COLO829 (cell line): ENCODE results near the gene FAM3C.
"Not testable (repeated sequence)": the region's sequence is repeated elsewhere in the genome, so short reads cannot be mapped to it uniquely, and the experiment has no call there.

ENCODE experiments used
- DNase-seq: peaks from one replicate; pipeline ENCODE4 v3.0.0; 2012; ENCODE audit warnings: low spot score

Gene FAM3C, protein sequence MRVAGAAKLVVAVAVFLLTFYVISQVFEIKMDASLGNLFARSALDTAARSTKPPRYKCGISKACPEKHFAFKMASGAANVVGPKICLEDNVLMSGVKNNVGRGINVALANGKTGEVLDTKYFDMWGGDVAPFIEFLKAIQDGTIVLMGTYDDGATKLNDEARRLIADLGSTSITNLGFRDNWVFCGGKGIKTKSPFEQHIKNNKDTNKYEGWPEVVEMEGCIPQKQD

DNA sequence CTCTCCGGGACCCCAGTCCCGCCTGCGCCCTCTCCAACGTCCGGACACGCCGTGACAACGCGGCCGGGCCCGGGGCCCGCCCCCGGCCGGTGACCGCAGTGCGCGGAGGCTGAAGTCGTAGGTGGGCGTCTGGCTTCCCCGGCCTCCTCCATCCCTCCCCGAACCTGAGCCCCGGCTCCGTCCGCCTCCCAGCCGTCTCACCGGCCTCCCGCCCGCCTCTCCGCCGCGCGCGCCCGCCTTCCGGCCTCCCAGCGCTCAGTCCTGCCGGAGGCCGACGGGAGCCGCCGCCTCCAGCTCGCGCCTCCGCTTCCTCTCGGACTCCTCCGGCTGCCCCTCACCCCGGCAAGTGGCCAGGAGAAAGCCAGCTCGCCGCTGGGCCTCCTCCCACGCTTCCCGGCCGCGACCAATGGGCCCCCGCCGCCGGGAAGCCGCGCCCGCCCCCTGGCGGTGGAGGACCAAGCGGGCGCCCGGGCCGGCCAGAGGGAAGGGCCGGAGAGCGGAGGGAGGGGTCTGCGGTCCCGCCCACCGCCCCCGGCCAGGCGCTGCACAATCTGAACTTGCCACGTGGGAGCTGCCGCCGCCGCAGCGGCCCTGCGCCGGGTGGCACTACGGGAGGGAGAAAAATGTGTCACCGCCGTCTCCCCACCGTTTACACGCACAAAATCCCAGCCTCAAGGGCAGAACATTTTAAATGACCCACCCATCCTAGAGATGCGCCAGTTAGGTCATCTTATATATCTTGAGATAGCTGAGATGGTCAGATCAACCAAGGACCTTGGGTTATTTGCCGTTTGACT is at the start of gene FAM3C:
FAM3C (minus strand) TSS at position 348 of the 797 bp plus-strand sequence. CDS start 13,339 bp downstream, outside the sequence.
- DNase-seq, result peak; percentile 91

DNA sequence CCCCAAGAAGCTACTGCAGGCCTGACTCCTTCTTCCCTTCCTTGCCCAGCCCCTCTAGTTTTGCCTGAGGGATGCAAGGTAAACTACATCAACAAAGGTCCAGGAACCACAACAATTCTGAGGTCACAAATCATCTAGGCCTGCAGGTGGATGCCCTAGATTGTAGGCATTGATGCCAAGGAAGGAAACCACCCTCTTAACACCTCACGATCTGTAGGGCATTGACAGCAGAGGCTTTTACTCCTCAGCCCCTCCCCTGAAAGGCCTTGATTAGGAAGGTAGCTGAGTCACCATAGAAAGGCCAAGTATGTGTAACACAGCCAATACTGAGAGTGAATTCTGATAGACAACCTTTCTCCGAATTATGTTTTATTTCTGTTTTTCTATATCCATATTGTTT is 46.7 kb upstream of the FAM3C start:
- no peak for DNase-seq

DNA sequence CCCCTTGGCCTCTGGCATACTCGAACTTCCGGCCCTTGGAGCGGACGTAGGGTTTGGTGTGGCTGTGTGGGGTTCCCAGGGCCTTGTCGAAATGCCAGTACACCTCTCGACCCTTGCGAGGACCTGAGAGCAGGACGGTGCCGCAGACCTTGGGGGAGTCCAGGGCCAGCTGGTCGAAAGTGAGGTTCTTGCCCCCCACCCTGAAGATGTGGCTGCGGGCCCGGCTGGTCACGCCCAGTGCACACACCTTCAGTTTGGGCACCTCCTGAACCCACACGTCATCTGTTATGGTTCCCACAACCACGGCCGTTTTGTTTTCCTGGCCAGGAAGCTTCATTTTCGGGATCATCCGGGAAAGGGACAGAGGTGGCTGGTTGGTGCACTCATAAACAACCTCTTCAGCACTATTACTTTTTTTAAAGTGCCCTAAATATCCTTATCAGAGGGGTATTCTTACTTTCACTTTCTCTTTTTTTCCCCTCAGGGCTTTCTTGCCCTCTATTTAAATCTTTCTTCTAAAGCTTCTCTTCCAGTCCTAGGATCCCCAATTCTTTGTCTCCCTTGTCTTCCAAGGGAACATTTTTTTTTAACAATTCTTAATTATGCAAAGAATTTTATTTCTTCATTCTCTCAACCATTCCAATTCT is 44.9 kb upstream of the FAM3C start:
- DNase-seq, result no peak

DNA sequence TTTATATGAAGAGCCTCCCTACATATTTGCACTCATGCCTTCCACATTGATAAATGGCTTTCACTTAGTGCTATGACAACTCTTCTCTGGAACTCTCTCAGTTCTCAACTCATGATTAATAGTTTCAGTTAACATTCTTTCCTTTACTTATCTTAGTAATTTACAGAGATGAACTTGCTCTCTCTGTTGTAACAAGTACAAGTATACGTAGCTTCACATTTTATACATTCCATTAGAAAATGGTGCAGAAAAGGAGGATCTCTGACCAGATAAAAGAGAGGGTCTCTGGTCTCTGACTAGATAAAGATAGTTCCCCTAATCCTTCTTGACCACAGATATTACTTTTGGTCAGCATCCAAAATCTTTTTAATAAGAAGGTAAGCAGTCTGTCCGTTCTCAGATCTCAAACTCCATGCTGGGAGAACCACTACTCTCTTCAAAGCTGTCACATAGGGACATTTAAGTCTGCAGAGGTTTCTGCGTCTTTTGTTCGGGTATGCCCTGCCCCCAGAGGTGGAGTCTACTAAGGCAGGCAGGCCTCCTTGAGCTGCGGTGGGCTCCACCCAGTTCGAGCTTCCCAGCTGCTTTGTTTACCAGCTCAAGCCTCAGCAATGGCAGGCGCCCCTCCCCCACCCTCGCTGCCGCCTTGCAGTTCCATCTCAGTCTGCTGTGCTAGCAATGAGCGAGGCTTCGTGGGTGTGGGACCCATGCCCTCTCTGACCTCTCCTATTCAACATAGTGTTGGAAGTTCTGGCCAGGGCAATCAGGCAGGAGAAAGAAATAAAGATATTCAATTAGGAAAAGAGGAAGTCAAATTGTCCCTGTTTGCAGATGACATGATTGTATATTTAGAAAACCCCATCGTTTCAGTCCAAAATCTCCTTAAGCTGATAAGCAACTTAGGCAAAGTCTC is 42.2 kb upstream of the FAM3C start:
- DNase-seq, result peak; percentile 13

DNA sequence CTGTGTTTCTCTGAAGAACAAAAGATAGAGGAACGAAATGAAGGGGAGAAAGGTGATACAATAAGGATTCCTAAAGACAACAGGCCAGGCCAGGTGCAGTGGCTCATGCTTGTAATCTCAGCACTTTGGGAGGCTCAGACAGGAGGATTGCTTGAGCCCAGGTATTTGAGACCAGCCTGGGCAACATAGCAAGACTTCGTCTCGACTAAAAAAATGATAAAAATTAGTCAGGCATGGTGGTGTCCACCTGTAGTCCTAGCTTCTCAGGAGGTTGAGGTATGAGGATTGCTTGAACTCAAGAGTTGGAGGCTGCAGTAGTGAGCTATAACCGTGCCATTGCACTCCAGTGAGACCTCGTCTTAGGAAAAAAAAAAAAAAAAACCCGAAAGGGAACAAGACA is 41.4 kb upstream of the FAM3C start:
- no peak for DNase-seq

DNA sequence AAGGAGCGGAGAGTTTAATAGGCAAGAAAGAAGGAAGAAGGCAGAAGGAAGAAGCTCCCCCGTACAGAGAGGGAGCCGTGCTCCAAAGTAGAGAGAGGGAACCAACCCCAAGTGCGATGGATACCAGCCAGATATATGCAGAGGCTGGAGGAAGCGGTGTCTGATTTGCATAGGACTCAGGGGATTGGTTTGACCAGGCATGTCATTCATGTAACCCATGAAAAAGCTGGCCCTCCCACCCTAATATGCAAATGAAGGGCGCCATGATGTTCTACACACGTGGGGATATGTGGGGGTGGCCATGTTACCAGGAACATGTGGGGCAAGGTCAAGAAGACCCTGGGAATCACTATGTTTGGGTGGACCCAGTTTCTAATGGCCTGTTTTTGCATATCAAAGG is 40.6 kb upstream of the FAM3C start:
- DNase-seq, result no peak

DNA sequence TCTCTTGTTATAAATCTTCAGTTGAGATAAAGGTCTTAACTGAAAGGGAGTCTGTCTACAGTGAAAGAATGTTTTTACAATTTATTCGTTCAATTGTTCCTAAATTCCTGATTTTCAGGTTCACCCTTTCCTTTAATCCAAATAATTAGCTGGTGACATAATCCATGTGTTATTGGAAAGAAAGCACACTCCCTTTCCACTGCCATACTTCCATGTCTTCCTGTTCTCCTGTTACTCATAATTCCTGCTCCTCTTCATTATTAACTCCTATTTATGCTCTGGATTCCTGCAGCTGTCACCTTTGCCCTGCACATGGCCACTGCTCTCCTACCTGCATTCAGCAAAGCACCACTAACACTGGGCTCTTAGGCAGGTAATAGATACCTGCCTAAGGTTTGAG is 40.0 kb upstream of the FAM3C start:
- DNase-seq, result no peak

DNA sequence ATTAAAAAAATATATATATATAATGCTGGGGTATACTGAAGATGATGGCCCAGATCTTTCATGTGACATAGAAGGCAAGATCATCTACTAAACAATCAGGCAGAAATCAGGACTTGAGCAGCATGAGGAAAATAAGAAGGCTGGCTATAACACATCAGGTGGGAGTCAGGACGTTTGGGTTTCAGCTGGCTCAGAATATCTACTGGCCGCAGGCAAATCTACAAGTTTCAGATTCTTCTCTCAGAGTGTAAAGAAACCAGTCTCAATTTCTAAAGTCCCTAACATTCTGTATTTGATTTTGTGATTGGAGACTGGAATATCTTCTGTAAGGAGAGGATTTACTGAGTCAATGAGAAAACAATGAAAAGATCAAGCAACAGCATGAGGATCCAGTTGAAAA is 37.7 kb upstream of the FAM3C start:
- DNase-seq, result no peak

DNA sequence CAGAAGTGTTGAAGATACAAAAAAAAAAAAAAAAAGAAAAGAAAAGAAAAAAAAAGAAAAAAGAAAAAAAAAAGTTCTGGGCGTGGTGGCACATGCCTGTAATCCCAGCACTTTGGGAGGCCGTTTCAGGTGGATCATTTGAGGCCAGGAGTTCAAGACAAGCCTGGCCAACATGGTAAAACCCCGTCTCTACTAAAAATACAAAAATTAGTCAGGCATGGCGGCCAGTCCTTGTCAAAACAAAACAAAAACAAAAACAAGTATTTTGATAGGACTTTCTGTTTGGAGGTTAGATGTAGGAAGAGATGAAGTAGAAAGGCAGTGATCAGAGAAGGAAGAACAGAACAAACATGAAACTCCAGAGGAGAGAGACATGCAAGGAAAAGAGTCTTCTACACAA is 36.4 kb upstream of the FAM3C start:
- DNase-seq, result not testable (repeated sequence)

DNA sequence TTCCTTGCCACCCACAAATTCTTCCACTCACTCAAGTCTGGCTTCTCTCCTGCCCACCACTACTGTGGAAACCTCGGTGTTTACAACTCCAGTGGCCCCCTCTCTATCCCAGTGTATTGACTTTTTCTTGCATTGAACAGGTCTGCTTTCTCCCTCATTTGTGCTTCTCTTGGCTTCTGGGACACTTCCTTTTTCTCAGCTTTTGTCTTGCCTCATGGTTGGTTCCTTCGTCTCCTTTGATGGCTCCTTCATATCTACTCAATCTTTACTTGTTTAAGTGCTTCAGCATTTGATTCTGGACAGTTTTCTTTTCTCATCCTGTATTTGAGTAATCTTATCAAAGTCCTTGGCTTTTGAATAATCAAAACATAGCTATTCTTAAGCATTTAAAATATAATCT is 35.9 kb upstream of the FAM3C start:
- no peak for DNase-seq

DNA sequence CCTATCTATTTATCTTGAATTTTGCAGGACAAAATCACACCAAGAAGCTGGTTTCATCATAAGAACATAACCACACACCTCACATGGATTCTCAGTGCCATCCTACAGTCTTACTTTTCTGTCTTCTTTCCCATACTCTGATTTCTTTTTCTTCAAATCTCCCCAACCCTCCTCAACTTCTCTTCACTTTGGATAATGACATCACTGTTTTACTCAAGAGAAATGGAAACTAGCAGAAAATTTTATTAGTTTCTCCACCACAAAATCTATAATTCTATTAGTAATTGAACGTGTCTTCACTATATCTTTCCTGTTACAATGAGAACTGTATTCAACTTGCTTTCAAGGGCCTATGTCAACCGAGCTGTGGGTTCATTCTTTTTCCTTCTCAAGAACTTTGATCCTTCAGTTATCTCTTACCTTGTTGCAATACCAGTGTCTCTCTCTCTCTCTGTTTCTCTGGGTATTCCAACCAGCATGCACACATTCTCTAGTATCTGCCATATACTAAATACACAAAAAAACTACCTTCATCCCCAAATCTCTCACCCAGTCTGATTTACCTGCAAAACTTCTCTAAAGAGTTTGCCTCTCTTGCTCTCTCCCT is 35.4 kb upstream of the FAM3C start:
- no peak for DNase-seq

DNA sequence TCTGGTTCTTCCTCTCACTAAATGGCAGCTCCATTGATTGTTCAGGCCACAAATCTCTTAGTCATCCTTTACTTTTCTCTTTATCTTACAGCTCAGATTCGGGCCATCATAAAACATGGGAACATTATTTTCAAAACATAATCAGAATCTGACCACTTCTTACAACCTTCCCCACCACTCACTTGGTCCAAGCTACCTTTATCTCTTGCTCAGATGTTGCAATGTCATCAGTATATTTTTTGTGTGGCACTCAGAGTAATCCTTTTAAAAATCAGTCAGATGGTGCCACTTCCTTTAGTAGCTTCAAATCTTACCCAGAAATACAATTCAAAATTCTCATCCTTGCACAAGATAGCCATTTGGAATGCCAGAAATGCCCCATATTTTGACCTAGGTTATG is 34.5 kb upstream of the FAM3C start:
- no peak for DNase-seq

DNA sequence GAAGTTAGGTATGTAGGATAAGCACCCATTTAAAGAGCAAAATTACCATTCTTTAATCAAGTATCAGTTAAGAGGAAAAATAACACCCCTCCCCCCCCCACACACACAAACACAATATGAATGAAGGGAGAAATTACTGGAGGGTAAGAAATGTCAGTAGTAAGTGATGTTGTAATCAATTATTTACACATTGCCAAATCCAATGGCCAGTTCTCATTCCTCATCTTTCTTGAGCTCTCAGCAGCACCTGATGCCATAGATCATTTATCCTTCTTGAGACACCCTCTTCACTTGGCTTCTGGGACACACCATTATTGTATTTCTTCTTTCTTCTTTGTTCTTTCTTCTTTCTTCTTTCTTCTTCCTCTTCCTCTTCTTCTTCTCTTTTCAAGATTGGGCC is 33.7 kb upstream of the FAM3C start:
- DNase-seq, result no peak

DNA sequence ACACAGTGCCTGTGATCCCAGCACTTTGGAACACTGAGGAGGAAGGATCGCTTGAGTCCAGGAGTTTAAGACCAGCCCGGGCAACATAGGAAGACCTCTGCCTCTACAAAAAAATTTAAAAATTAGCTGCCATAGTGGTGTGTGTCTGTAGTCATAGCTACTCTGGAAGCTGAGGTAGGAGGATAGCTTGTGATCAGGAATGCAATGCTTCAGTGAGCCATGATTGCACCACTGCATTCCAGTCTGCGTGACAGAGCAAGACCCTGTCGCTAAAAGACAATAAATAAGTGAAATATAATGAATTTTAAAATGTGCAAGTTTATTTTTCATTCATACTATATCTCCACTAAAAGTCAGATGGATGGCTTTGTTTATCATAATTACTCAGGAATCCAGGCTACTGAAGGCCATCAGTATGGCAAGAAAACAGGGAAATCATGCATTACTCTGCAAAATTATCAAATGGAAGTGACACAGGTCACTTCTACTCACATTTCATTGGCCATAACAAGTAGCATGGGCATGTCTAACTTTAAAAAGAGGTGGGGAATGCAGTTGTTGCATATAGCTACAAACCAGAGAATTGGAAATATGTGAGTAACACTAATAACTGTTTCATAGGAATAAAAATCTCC is 32.9 kb upstream of the FAM3C start:
- no peak for DNase-seq

DNA sequence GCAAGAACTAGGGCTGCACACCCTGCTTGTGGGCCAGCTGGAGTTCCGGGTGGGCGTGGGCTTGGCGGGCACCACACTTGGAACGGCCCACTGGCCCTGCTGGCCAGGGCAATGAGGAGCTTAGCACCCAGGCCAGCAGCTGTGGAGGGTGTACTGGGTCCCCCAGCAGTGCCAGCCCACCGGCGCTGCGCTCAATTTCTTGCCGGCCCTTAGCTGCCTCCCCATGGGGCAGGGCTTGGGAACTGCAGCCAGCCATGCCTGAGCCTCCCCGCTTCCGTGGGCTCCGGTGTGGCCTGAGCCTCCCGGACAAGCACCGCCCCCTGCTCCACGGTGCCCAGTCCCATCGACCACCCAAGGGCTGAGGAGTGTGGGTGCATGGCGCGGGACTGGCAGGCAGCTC is 25.6 kb upstream of the FAM3C start:
- DNase-seq, result not testable (repeated sequence)

DNA sequence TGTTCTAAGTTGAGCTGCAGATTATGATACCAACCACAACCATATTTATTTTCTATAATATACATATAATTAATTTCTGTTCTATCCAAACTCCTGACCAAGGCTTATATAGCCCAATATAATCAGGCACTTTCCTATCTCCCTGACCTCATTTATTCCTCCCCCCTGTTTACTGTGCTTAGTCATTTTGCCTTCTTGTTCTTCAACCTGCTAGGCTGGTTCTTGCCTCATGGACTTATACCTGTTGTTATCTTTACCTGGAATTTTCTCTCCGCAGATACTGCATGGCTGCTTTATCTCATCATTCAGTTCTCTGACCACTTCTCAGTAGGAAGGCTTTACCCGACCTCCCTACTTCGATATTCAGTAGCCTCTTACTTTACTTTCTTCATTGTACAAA is 24.9 kb upstream of the FAM3C start:
- no peak for DNase-seq

DNA sequence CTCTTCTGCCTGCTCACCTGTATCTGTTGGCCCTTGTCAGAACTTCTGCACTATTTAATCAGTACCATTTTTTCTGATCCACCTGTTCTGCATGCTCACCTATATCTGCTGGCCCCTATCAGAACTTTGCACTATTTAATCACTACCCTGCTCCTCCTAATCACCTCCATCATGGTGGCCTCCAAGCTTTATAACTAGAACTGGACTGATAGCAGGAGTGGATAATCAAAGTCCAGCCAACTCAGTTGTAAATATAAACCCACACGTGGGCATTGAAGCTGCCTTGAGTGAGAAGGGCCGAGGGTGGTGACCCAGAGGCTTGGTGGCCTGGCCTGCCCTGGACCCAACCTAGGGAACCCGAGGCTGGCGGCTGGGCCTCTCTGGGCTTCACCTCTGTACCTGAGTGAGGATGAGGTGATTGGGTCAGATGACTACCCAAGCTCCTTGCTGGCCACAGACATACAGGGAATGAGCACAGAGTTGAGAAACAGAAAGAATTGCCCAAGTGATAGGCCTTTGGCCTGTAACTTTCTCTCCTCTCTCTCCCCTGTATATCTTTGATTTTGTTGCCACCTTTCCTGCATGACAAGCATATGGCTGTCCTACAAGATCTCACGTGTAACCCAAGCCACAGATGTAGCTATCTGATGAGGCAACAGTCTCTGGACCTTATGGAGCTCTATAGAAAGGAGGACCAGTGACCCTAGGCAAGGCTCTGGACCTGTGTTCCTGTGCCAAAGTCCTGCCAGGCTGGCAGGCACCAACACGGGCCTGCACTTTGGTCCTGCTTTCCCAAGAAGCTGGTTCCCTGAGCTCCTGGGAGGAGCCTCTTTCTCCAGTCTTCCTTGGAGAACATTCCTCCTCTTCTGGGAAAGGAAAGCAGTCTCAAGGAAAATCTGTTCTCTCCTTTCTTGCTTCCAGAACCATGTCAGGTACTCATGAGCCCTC is 23.4 kb upstream of the FAM3C start:
- no peak for DNase-seq

DNA sequence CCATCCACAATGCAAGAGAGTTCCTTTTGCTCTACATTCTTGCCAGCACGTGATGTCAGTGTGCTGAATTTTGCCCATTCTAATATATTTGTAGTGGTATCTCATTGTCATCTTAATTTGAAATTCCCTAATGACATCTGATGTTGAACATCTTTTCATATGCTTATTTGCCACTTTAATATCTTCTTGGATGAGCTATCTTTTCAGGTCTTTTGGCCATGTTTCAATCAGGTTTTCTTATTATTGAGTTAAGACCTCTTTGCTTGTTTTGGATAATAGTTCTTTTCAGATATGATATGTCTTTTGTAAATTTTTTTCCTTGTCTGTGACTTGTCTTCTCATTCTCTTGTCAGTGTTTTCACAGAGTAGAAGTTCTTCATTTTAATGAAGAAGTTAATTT is 20.4 kb upstream of the FAM3C start:
- no peak for DNase-seq

DNA sequence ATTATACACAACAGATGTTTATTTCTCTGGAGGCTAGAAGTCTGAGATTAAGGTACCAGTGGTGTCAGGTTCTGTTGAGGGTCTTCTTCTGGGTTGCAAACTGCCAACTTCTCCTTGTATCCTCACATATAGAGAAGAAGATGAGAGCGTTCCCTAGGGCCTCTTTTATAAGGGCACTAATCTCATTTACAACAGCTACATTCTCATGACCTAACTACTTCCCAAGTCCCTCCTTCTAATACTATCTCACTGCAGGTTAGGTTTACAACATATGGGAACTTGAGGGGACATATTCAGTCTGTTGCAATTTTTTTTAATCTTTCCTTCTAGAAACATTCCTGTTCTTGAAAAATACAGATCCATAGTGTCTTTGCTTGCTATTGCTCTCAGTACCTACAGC is 18.3 kb upstream of the FAM3C start:
- DNase-seq, result no peak

DNA sequence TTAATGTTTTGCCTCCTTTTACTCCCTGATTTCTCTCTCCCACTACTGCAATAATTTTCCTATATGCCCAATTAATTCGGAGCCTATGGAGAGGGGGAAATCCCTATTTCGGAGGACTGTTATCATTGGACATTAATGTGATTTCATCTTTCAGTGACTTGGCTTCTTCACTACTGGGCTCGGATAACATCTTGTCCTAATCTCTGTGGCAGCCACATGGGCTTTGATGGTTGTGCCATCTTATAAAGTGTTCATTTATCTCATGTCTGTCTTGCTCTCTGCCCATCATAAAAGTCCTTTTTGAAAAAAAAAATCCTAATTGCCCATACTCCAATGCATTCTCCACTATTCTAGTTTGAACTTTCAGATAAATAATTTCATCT is 15.5 kb upstream of the FAM3C start:
- DNase-seq, result no peak
